Measurements from ENCODE around the gene VCP. TPM values are rescaled to one million over a fixed set of nuclear protein-coding genes. Genes with fewer than 3 reads are reported as not detected.
A peak's percentile ranks its signal among the peaks of the same experiment; 100 is the strongest.

The VCP gene
- total and polyA plus RNA-seq, 9 of the 15 experiments (the other 6 are each of a cell fraction or from before 2014, with no cell fraction given), result 7.1 to 257 (median 199) TPM

DNA sequence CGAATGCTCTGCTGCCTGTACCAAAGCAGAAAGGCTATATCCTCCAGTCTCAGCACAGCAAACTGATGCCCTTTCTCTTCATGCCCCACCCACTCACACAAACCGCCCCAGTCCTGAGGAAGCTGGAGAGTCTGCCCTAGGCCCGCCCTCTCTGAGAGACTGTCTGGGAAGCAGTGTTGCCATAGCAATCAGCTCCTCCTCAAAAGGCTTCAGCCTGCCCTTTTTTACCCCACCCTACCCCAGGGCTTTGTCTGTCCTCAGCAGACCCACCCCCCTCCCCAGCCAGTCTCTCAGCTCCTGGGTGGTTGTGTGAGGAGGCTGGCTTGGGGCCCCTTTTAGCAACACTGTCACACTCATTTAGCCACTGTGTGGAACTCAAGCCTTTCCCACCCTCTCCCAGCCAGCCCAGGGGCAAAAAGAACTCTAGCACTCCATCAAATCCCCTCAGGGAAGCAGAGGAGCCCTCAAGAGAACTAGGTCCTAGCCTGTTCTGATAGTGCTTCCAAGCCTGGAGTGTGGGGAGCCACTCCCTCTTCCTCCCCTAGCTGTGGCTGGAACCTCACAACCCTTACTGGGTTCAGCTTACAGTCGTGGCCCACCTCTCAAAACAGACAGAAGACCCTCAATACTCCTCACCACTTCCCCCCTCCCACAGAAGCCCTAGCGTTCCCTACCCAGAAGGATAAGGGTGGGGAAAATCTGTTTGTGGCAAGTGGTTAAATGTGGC is 41.9 kb upstream of the VCP start (continued):
- TF ChIP-seq XRCC3 (IDR thresholded peaks at IDR 0.05) (no peak), HIVEP1 (CRISPR knock-in tag; IDR thresholded peaks at IDR 0.05) (no peak), HLTF (IDR thresholded peaks at IDR 0.05) (no peak), KLF16 (IDR thresholded peaks at IDR 0.05) (peak; percentile 75; the same call in 1 of the 2 replicates), CTBP1 (IDR thresholded peaks at IDR 0.05; ENCODE audit: borderline replicate concordance) (0 out of 2 replicates have a peak, but pooled peaks have one; percentile 9)
- TF ChIP-seq, protein P1, sequence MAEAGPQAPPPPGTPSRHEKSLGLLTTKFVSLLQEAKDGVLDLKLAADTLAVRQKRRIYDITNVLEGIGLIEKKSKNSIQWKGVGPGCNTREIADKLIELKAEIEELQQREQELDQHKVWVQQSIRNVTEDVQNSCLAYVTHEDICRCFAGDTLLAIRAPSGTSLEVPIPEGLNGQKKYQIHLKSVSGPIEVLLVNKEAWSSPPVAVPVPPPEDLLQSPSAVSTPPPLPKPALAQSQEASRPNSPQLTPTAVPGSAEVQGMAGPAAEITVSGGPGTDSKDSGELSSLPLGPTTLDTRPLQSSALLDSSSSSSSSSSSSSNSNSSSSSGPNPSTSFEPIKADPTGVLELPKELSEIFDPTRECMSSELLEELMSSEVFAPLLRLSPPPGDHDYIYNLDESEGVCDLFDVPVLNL (CRISPR knock-in tag; IDR thresholded peaks at IDR 0.05; ENCODE audit: low read depth), result no peak

DNA sequence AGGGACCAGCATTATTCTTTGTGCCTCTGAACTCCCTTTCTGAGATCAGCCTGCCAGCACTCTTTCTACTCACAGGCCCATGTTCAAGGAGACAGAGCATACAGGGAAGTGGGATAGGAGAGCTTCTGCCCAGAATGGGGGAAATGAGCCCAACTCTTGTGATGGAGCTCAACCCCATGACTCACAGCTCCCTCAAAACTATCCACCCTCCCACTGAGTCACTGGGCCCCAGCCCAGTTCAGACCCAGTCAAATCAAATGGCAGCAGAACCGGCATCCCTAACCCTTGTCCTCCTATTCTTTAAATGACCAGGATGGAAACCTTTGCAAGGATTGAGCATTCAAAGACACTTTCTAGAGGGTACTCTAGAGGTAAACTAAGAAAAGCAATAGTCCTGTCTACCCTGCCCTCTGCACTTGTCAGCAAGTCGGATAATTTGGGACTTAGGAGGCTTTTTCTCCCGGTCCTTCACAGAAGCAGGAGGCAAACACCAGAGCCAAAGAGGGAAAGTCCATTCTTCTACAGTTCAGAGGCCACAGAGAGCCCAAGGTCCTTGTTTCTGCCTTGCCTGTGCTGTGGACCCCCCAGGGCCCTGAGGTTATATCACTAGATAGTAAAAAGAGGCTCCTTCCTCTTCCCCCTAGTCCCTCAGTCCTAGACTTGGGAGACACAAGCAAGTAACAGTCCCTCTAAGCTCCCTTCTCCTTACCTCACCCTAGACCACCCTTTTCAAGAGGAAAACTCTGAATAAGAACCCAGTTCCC is 40.0 kb upstream of the VCP start:
- intact Hi-C loops (cut with micrococcal nuclease) (no loop called here), in situ Hi-C loops (cut with MboI) (no loop called here)
- peaks cover 49 to 59% of the 10 kb centered on the region in 2 experiments for H3K4me1 ChIP-seq (replicated peaks in 1 of 2; ENCODE audit: control insufficient read depth in 2 of 2, insufficient read depth in 2 of 2, low read length in 2 of 2)
- H3K27ac ChIP-seq (ENCODE audit: extremely low read depth, low read depth, low read length), result peak overlapping the region; percentile 58
- H3K36me3 ChIP-seq (ENCODE audit: control insufficient read depth, insufficient read depth, low read length), result peaks cover 8% of the 10 kb centered on the region; the same call in 1 of the 3 replicates
- H3K9ac ChIP-seq (ENCODE audit: insufficient read depth in 1 of 2, low read depth in 2 of 2, low read length in 2 of 2), result peak overlapping the region in 1 of 2 experiments; percentile 48; a peak in 3 of 4 replicates
- BruUV-seq (replicated peaks), result no TSS peak
- no peaks in the 10 kb centered on the region for H3K27me3 ChIP-seq (ENCODE audit: control insufficient read depth in 2 of 2, insufficient read depth in 2 of 2, low read length in 2 of 2)
- ATAC-seq, result no peak
- no peaks in the 10 kb centered on the region for H3K9me1 ChIP-seq (ENCODE audit: control insufficient read depth, insufficient read depth, low read length)
- peak overlapping the region; percentile 9; the same call in 1 of the 2 replicates for H3K4me3 ChIP-seq
- WGBS (ENCODE audit: insufficient coverage, low coverage, missing lambda C conversion rate), result 26% methylated on average over 3 of the region's 3 CpGs
- peaks cover 47% of the 10 kb centered on the region for H3K79me2 ChIP-seq (ENCODE audit: control insufficient read depth, insufficient read depth, low read length)
- POLR2A ChIA-PET, result interaction anchor here (0.6 to 1.2 kb wide), 3 partner anchors 11 to 681 kb away, joined by 3 read pairs; no protein-coding TSS in a partner anchor
- peak; percentile 79 for FAIRE-seq
- peak overlapping the region; percentile 61 for H3K4me2 ChIP-seq (ENCODE audit: insufficient read depth, low read length)
- DNase-seq (ENCODE audit: extremely low read depth in 1 of 4, low spot score in 3 of 4), result peak in 1 of 4 experiments; percentile 45
- CTCF ChIA-PET (ENCODE audit: low intra/inter-chr PET ratio), result no interaction called here
- peak overlapping the region; percentile 38 for H2AFZ ChIP-seq (ENCODE audit: low read depth, low read length)
- H3K9me3 ChIP-seq (replicated peaks; ENCODE audit: control insufficient read depth, insufficient read depth, low read depth, low read length), result no peaks in the 10 kb centered on the region
- H4K20me1 ChIP-seq (replicated peaks; ENCODE audit: control insufficient read depth, insufficient read depth, low read length), result peaks cover 4% of the 10 kb centered on the region
- TF ChIP-seq JUND (IDR thresholded peaks at IDR 0.05; ENCODE audit: borderline replicate concordance, low read depth, low read length), result peak; percentile 38; the same call in 1 of the 2 replicates
- TF ChIP-seq JUND (tag; IDR thresholded peaks at IDR 0.05; ENCODE audit: borderline replicate concordance, low read depth, low read length), result no peak
- TF ChIP-seq, protein P2, sequence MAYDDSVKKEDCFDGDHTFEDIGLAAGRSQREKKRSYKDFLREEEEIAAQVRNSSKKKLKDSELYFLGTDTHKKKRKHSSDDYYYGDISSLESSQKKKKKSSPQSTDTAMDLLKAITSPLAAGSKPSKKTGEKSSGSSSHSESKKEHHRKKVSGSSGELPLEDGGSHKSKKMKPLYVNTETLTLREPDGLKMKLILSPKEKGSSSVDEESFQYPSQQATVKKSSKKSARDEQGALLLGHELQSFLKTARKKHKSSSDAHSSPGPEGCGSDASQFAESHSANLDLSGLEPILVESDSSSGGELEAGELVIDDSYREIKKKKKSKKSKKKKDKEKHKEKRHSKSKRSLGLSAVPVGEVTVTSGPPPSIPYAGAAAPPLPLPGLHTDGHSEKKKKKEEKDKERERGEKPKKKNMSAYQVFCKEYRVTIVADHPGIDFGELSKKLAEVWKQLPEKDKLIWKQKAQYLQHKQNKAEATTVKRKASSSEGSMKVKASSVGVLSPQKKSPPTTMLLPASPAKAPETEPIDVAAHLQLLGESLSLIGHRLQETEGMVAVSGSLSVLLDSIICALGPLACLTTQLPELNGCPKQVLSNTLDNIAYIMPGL (CRISPR knock-in tag; IDR thresholded peaks at IDR 0.05), result no peak
- TF ChIP-seq, protein P3, sequence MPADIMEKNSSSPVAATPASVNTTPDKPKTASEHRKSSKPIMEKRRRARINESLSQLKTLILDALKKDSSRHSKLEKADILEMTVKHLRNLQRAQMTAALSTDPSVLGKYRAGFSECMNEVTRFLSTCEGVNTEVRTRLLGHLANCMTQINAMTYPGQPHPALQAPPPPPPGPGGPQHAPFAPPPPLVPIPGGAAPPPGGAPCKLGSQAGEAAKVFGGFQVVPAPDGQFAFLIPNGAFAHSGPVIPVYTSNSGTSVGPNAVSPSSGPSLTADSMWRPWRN (IDR thresholded peaks at IDR 0.05; ENCODE audit: low read depth), result no peak
- no peak for TF ChIP-seq TAF9B (IDR thresholded peaks at IDR 0.05; ENCODE audit: partially characterized antibody)
- TF ChIP-seq FOXJ2 (tag; IDR thresholded peaks at IDR 0.05), result 0 out of 2 replicates have a peak, but pooled peaks have one; percentile 2

Data from K562 (cell line).